Measurements from ENCODE around the gene BMAL1. TPM values are rescaled to one million over a fixed set of nuclear protein-coding genes. Genes with fewer than 3 reads are reported as not detected.

Gene BMAL1
- total RNA-seq, 2 donors from 2014 or later: 3.7 to 7.2 TPM

GRCh38 chr11:13333456-13333957 lies 55.9 kb downstream of the BMAL1 start:
- H3K9me3 Mint-ChIP-seq: no peaks in the 10 kb centered on the region
- Histone ChIP-seq H3K27ac (ENCODE audit: low read depth, low read length) (no peak overlapping the region), H3K9me3 (ENCODE audit: control insufficient read depth, low read length) (no peaks in the 10 kb centered on the region), H3K4me3 (ENCODE audit: low read length) (no peak overlapping the region), H3K4me1 (ENCODE audit: control insufficient read depth, insufficient read depth, low read length) (no peaks in the 10 kb centered on the region), H3K9ac (ENCODE audit: extremely low read depth, low read length, poor library complexity, severe bottlenecking) (no peak overlapping the region), H3K36me3 (ENCODE audit: control insufficient read depth, insufficient read depth, low read length) (no peaks in the 10 kb centered on the region), H3K27me3 (ENCODE audit: control insufficient read depth, insufficient read depth, low read length, poor library complexity, severe bottlenecking) (no peaks in the 10 kb centered on the region)
- H3K27ac Mint-ChIP-seq: no peak overlapping the region
- no peak overlapping the region for H3K4me3 Mint-ChIP-seq
- no peaks in the 10 kb centered on the region for H3K27me3 Mint-ChIP-seq (ENCODE audit: insufficient read depth)
- H3K4me1 Mint-ChIP-seq: no peaks in the 10 kb centered on the region
- 92 to 96% methylated on average over 5 to 7 of the region's 7 CpGs for WGBS, 2 experiments (ENCODE audit: insufficient coverage in 1 of 2, insufficient read length in 1 of 2)
- H3K36me3 Mint-ChIP-seq (ENCODE audit: low read depth): no peaks in the 10 kb centered on the region
- no peak for DNase-seq
- TF ChIP-seq CTCF (conservative IDR thresholded peaks at IDR 0.05): no peak

GRCh38 chr11:13334034-13334786 lies 56.6 kb downstream of the BMAL1 start:
- H3K9me3 Mint-ChIP-seq: no peaks in the 10 kb centered on the region
- Histone ChIP-seq H3K9ac (ENCODE audit: extremely low read depth, low read length, poor library complexity, severe bottlenecking) (no peak overlapping the region), H3K27ac (ENCODE audit: low read depth, low read length) (no peak overlapping the region), H3K27me3 (ENCODE audit: control insufficient read depth, insufficient read depth, low read length, poor library complexity, severe bottlenecking) (no peaks in the 10 kb centered on the region), H3K4me3 (ENCODE audit: low read length) (no peak overlapping the region), H3K4me1 (ENCODE audit: control insufficient read depth, insufficient read depth, low read length) (no peaks in the 10 kb centered on the region), H3K36me3 (ENCODE audit: control insufficient read depth, insufficient read depth, low read length) (no peaks in the 10 kb centered on the region), H3K9me3 (ENCODE audit: control insufficient read depth, low read length) (no peaks in the 10 kb centered on the region)
- H3K4me1 Mint-ChIP-seq: no peaks in the 10 kb centered on the region
- no peak overlapping the region for H3K4me3 Mint-ChIP-seq
- no peaks in the 10 kb centered on the region for H3K27me3 Mint-ChIP-seq (ENCODE audit: insufficient read depth)
- no peak for TF ChIP-seq CTCF (conservative IDR thresholded peaks at IDR 0.05)
- no peaks in the 10 kb centered on the region for H3K36me3 Mint-ChIP-seq (ENCODE audit: low read depth)
- no peak overlapping the region for H3K27ac Mint-ChIP-seq
- DNase-seq: no peak
- WGBS, 2 experiments (ENCODE audit: insufficient coverage in 1 of 2, insufficient read length in 1 of 2): 84 to 86% methylated on average over 5 to 6 of the region's 6 CpGs

- peak; percentile 89 for TF ChIP-seq CTCF (conservative IDR thresholded peaks at IDR 0.05)
- no peak overlapping the region for H3K9ac ChIP-seq (ENCODE audit: extremely low read depth, low read length, poor library complexity, severe bottlenecking)
- peak; percentile 93 for DNase-seq
- no peaks in the 10 kb centered on the region for H3K4me1 ChIP-seq (ENCODE audit: control insufficient read depth, insufficient read depth, low read length)
- no peak overlapping the region for H3K27ac ChIP-seq (ENCODE audit: low read depth, low read length)
- Mint-ChIP-seq H3K4me3 (no peak overlapping the region), H3K27ac (no peak overlapping the region), H3K27me3 (ENCODE audit: insufficient read depth) (no peaks in the 10 kb centered on the region), H3K4me1 (no peaks in the 10 kb centered on the region), H3K36me3 (ENCODE audit: low read depth) (no peaks in the 10 kb centered on the region), H3K9me3 (no peaks in the 10 kb centered on the region)
- no peaks in the 10 kb centered on the region for H3K27me3 ChIP-seq (ENCODE audit: control insufficient read depth, insufficient read depth, low read length, poor library complexity, severe bottlenecking)
- H3K9me3 ChIP-seq (ENCODE audit: control insufficient read depth, low read length): no peaks in the 10 kb centered on the region
- no peak overlapping the region for H3K4me3 ChIP-seq (ENCODE audit: low read length)
- 8 to 40% methylated on average over 1 to 4 of the region's 5 CpGs for WGBS, 2 experiments (ENCODE audit: insufficient coverage in 1 of 2, insufficient read length in 1 of 2)
- no peaks in the 10 kb centered on the region for H3K36me3 ChIP-seq (ENCODE audit: control insufficient read depth, insufficient read depth, low read length)
These were observed 57.7 kb downstream of the BMAL1 start for GRCh38 chr11:13335319-13335718.

Data from endodermal cell (in vitro differentiated cells).